ENCODE measurements around the gene ZMYM3. TPM values are rescaled to one million over a fixed set of nuclear protein-coding genes. Genes with fewer than 3 reads are reported as not detected.

ZMYM3 gene
- total RNA-seq, 6 experiments from 2014 or later, result 8.2 to 13.7 (median 10.1) TPM

- Histone ChIP-seq H3K27ac (peak overlapping the region in 2 of 3 donors; percentile 20 to 67), H3K36me3 (no peaks in the 10 kb centered on the region), H3K4me3 (peak overlapping the region; percentile 41 to 75 (median 68)), H3K9me3 (no peaks in the 10 kb centered on the region), H3K27me3 (no peaks in the 10 kb centered on the region), H3K4me1 (peaks cover 0 to 51% (median 13%) of the 10 kb centered on the region in 4 donors)
- DNase-seq, result peak; percentile 57 to 79 (median 77)
- WGBS (ENCODE audit: insufficient coverage, low coverage, low lambda C conversion rate, missing lambda C conversion rate), result 31% methylated on average over 6 of the region's 6 CpGs
- TF ChIP-seq POLR2A (IDR thresholded peaks at IDR 0.05) (peak; percentile 14), CTCF (IDR thresholded peaks at IDR 0.05) (no peak)
- intact Hi-C loops (cut with DNase I), result no loop called here
- peak; percentile 52 to 60 (median 58) for ATAC-seq
Measured at GRCh38 chrX:71217298-71217697, 36.6 kb downstream of the ZMYM3 start.

GRCh38 chrX:71216485-71216884 is 37.5 kb downstream of the ZMYM3 start:
- TF ChIP-seq POLR2A (IDR thresholded peaks at IDR 0.05) (no peak), CTCF (IDR thresholded peaks at IDR 0.05) (no peak)
- Histone ChIP-seq H3K27ac (peak overlapping the region; percentile 28 to 67 (median 31)), H3K4me3 (peak overlapping the region; percentile 41 to 75 (median 68)), H3K36me3 (no peaks in the 10 kb centered on the region), H3K27me3 (no peaks in the 10 kb centered on the region), H3K4me1 (peaks cover 0 to 43% (median 13%) of the 10 kb centered on the region in 4 donors), H3K9me3 (no peaks in the 10 kb centered on the region)
- ATAC-seq (peak; percentile 7 to 29 (median 8)), DNase-seq (peak in 1 of 3 donors; percentile 57)
- 15% methylated on average over 6 of the region's 6 CpGs for WGBS (ENCODE audit: insufficient coverage, low coverage, low lambda C conversion rate, missing lambda C conversion rate)
- intact Hi-C loops (cut with DNase I), result no loop called here

- Histone ChIP-seq H3K4me3 (peak overlapping the region; percentile 41 to 75 (median 68)), H3K27me3 (no peaks in the 10 kb centered on the region), H3K27ac (peak overlapping the region in 2 of 3 donors; percentile 31 to 67), H3K36me3 (no peaks in the 10 kb centered on the region), H3K9me3 (no peaks in the 10 kb centered on the region), H3K4me1 (peaks cover 0 to 37% (median 13%) of the 10 kb centered on the region in 4 donors)
- TF ChIP-seq POLR2A (IDR thresholded peaks at IDR 0.05) (peak; percentile 11), CTCF (IDR thresholded peaks at IDR 0.05) (no peak)
- intact Hi-C loops (cut with DNase I), result no loop called here
- peak in 2 of 3 donors; percentile 33 to 45 for DNase-seq
- ATAC-seq, result peak in 3 of 4 donors; percentile 0 to 12 (median 3)
- 25% methylated on average over 10 of the region's 10 CpGs for WGBS (ENCODE audit: insufficient coverage, low coverage, low lambda C conversion rate, missing lambda C conversion rate)
Measured at GRCh38 chrX:71215338-71215912, 38.5 kb downstream of the ZMYM3 start.

- H3K4me3 ChIP-seq, result peak overlapping the region; percentile 41 to 75 (median 68)
- DNase-seq, result peak; percentile 86 to 93 (median 88)
- peaks cover 0 to 37% (median 13%) of the 10 kb centered on the region in 4 donors for H3K4me1 ChIP-seq
- 12% methylated on average over 3 of the region's 5 CpGs for WGBS (ENCODE audit: insufficient coverage, low coverage, low lambda C conversion rate, missing lambda C conversion rate)
- H3K27me3 ChIP-seq, result no peaks in the 10 kb centered on the region
- ATAC-seq, result peak; percentile 81 to 91 (median 82)
- H3K36me3 ChIP-seq, result no peaks in the 10 kb centered on the region
- TF ChIP-seq POLR2A (IDR thresholded peaks at IDR 0.05) (peak; percentile 86), CTCF (IDR thresholded peaks at IDR 0.05) (no peak)
- intact Hi-C loops (cut with DNase I), result no loop called here
- peak overlapping the region; percentile 21 to 68 (median 67) for H3K27ac ChIP-seq
- H3K9me3 ChIP-seq, result no peaks in the 10 kb centered on the region
Measured at GRCh38 chrX:71214604-71215337, 39.2 kb downstream of the ZMYM3 start.

Data from right lobe of liver (tissue), 6 donors.